ENCODE data around the gene HOXD10.

DNA sequence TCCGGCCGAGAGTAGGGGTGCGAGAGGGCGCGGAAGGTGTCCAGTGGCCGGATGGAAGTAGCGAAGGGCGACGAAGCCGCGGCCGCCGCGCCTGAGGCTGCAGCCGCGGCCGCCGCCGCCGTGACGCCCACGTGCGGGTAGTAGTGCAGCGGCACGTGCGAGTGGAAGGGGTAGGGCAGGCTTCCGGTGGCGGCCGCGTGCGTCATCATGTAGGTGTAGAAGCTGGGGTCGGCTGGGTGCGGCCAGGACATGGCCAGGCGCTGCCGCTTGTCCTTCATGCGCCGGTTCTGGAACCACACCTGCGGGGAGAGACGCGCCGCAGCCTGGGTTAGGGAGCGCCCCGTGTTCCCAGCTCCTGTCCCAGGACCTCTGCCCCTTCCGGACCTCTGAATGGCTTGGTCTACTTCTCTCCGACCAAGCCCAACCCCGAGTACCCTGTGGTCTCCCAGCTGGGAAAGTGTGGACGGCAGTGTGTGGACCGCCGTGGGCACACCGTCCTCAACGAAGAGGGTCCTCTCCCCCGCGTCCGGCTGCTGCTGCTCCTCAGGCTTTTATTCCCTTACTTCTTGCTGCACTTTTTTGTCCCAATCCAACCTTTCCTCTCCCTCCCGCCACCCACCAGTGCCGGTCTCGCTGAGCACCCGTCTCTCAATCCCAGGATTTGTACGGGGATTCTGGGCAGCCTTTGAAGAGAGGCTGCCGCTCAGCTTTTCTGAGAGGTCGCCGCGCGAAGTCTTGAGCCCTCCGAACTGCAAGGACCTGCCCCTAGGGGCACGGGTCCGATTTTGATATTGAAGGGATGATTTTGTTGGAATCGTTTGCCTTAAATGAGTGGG, 35.8 kb upstream of the HOXD10 start:
- TF ChIP-seq EZH2phosphoT487 (IDR thresholded peaks at IDR 0.05; ENCODE audit: borderline replicate concordance, low read depth, low read length) (no peak), CTCF (conservative IDR thresholded peaks at IDR 0.05; ENCODE audit: low read length) (no peak)
